Eye (tissue), 1 donor: Measurements from ENCODE around the gene LGALSL.
"Not testable (repeated sequence)": the region's sequence is repeated elsewhere in the genome, so short reads cannot be mapped to it uniquely, and the experiment has no call there.

Experiments used
- DNase-seq: peaks from one replicate; pipeline ENCODE4 v3.0.0-alpha.2; 2015

The LGALSL gene

DNA sequence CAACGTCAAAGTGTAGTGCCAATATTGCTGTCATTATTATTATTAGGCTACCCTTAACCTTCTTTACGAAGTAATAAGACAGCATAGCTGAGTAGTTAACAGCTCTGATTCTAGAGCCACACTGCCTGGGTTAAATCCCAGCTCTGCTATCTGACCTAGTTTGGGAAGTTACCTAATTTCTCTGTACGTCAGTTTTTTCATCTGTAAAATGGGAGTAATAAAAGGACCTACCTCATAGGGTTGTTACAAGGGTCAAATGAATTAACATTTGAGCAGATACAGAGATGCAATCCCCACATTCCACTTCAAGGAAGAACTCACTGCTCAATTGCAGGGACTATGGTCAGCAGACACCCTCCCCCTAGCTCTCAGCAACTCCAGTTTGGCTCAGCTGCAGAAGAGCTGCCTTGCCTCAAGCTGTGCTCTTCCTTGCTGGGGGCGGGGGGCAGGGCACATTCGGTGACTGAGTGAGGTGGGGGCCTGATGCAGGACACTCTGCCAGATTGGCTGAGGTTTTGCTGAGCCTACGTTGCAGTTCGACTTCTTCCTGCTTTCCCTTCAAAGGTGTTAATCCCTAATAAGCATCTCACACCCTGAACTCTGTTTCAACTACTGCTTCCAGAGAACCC, 11.0 kb upstream of the LGALSL start:
- DNase-seq = no peak

DNA sequence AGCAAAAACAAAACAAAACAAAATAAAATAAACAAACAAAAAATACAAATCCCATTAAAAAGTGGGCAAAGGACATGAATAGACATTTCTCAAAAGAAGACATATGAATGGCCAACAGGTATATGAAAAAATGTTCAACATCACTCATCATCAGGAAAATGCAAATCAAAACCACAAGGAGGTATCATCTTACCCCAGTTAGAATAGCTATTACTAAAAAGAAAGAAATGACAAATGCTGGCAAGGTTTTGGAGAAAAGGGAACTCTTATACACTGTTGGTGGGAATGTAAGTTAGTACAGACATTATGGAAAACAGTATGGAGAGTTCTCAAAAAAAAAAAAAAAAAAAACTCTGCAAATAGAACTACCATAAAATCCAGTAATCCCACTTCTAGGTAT, 8.0 kb upstream of the LGALSL start:
- DNase-seq = not testable (repeated sequence)

DNA sequence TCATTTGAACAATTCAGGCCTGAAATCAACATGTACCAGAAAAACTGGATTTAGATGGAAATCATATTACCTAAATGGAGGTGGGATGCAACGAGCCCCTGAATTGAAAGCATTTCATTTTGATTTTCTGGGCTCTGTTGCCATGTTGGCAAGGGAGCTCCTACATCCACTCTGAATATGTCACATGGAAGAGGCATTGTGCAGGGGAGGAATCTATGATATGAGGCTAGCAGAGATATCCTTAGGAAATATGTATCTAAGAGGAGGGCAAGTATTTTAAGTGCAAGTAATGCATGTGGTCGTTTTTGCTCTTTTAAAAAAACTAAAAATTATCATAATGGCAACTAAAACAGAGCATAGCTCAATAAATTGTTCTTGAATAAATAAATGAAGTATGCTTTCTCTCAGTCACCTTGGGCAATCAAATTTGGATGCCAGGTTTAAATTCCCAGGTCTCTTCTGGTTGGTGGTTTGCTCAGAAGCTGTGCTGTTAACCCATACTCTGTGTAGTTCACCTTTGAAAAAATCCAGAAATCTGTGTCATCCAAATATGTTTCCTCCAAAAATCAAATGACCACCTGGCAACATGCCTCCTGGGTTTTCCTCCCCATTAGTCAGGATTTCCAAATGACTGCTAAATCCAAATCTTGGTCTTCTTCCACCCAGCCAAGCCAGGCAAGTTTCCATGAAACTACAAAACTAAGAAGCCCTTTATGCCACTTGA, 6.5 kb upstream of the LGALSL start:
- DNase-seq = no peak

DNA sequence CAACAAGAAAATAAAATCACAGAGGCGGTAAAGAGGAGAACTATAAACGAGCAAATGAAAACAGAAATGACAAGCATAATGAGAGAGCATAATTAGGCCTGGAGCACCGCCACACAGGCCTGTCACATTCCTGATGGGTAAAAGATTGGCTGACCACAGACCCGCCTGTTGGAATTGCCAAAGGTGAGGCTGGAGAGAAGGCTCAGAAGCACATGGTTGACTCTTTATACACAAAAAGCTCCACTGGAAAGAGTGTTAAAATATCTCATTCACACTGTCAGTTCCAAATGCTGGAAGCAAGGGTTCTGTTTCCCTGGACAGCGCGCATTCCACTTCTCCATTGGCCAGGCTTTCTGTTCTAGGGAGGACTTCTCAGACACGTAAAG, 5.9 kb upstream of the LGALSL start:
- peak; percentile 46 for DNase-seq

DNA sequence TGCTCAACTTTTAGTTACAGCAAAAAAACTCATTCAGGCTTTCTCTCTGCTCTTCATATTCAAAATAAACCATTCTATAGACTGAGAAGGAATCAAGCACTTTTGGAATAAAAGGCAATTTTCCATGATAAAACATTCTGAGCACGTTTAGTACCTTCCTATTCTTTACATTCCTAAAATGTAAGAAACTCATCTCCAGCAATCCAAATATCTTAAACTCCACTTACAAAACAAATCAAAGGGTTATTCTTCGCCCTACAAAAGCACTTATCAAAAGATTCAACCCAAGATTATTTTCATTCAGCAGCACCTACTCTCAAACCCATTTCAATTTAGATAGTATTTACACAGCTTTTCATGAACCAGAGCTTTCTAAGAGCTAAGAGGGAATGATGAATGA, 2.9 kb upstream of the LGALSL start:
- no peak for DNase-seq

DNA sequence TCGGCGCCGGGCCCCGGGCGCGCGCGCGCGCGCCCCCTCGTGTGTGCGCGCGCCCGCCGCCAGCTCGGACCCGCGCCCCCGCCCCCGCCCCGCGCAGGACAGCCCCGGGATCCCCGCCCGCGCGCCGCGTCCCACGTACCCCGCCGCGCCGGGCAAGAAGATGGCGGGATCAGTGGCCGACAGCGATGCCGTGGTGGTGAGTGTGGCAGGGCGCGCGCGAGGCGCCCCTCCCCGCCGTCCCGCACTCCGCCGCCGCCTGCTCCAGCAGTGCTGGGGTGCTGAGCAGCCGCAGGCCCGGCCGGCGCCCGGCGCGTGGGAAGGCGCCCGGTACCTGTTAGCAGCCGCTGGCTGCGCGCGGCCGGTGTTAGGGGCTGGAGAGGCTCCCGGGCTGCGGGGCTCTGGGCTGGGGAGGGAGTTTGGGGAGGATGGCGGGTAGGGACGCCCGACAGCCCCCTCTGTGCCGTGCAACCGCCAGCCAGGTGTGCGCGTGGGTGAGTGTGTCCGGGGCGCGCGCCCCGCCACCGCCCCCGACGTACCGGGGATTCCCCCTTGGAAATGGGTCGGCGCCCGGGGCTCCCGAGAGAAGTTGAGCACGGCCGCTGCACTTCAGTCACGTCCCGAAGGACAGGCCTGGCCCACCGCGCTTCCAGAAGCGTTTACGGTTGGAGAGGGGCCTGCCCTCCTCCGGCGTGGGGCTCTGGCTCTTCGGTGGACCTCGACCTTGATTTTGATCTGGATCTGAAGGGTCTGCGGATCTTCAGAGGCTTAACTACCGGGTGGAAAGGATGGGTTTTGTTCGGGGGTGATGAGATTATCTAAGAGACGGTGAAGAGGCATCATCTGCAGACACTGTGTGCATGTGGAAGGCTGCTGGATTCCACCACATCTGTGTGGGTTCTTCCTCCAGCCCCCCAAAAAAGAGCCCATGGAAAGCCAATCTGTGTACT, 697 bp downstream of the LGALSL start:
- peak; percentile 72 for DNase-seq

DNA sequence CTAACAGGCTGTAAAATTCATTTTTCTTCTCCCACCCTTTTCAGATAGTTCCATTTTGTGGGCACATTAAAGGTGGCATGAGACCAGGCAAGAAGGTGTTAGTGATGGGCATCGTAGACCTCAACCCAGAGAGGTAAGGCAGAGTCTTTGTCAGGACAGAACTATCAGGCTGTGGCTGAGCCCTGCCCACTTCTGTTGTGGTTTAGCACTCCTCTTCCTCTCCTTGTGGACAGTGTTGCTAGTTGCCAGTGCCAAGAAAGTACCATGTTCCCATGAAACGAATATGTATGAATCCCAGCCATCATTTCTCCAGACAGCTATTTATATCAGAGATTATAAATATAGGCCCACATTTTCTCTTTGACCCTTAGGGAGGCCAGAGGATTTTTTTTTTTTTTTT, 1.6 kb downstream of the LGALSL start:
- DNase-seq = no peak

DNA sequence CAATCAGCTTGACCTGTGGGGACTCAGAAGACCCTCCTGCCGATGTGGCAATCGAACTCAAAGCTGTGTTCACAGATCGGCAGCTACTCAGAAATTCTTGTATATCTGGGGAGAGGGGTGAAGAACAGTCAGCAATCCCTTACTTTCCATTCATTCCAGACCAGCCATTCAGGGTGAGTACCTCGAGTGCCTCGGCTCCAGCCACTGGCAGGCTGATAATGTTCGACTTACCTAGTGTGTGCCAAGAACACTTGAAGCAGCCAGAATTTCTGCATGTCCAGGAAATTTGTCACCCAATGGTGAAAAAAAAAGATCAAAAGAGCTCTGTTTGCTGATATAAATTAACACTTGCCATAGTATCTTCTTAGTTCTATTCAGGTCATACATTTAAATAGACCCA, 2.3 kb downstream of the LGALSL start:
- no peak for DNase-seq

DNA sequence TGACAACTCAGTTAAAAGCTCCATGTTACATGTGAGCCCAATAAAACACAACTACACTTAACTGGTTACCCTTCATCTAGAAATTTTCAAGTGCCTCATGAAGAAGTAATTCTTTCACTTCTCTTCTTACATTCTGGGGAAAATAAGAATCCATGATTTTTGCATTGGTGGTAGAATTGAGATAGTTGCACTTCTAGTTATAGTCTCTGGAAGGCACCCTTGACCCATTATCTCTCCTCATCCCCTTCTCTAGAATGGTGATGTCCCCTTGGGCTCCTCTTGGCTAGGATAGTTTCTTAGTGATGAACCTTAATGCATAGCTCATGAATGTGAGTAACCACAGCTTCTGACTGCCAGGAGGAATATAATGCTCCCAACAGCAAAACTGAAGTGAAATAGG, 3.6 kb downstream of the LGALSL start:
- no peak for DNase-seq

DNA sequence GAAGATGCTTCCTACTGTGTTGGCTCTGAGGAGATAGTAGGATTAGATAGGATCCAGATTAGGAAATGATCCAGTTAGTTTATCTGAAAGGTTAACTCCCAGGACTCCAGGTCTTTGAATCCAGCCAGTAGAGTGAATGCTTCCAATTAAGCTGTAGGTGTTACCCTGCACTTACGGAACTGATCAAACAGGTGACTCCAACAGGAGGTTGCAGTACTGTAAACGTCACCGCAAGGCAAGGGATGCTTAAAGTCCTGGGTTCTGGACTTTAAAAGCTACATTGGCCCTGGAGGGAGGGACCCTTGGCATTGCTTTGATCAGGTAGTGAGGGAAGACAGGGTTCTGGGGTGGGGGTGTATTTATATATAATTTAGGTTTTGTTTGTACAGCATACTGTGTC, 5.6 kb downstream of the LGALSL start:
- no peak for DNase-seq

DNA sequence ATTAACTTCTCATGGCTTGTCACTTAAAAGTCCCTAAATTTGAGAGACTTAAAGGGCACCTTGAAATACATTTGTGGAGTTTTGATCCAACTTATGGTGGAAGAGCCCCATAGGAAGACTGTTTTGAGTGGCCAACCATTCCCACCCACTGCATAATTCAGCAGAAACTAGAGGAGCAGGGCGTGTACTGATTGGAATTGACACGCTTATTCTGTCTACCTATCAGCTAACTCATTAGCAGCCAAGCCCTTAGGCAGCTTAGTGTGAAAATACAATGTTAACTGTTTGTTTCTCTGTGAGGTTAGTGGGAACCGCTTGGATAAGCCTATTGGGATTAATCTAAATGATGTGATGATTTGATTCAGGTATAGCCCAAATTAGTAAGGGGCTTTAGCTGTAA, 6.4 kb downstream of the LGALSL start:
- DNase-seq = no peak

DNA sequence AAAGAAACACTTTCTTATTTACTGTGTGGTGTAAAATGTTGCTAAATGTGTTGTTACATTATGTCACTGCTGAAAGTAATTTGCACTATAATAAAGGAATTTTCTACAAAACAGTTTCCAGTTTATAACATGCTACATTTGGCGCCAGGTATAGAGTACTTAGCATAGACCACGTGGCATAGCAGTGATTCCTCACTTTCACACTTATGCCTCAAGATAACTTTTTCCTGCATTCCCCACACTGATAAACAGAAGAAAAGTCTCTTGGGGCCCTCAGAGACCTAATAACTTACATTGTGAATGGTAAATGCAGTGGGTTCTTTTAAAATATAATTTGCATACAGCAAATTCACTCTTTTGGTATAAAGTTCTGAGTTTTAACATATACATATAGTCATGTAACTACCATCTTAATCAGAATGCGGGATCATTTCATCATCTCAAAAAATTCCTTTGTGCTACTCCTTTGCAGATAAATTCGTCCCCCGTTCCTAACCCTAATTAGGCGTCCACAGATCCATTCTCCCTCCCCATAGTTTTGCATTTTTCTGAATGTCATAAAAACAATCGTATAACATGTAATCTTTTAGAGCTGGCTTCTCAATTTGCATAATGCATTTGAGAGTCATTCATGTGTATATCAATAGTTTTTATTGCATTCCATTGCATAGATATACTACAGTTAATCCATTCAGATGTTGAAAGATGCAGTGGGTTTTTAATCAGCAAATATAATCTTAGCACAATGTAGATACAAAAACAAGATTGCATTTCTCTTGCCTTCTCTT, 7.5 kb downstream of the LGALSL start:
- no peak for DNase-seq

DNA sequence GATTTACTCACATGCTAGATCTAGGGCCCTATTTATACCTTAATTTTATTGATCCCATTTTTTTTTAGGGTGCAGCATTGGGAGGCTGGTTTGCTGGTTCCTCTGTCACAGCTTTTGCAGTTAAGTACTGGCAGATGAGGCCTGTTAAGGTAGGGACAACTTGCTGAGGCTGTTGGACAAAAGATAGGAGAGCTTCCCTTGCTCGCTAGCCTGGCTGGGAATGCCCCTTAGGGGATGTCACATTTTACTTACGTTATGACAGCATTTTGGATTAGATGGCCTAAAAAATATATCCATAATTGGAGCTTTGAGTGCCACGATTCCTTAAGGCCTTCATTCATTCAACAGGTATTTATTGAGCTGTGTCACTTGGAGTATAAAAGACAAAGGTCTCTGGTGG, 8.2 kb downstream of the LGALSL start:
- no peak for DNase-seq

DNA sequence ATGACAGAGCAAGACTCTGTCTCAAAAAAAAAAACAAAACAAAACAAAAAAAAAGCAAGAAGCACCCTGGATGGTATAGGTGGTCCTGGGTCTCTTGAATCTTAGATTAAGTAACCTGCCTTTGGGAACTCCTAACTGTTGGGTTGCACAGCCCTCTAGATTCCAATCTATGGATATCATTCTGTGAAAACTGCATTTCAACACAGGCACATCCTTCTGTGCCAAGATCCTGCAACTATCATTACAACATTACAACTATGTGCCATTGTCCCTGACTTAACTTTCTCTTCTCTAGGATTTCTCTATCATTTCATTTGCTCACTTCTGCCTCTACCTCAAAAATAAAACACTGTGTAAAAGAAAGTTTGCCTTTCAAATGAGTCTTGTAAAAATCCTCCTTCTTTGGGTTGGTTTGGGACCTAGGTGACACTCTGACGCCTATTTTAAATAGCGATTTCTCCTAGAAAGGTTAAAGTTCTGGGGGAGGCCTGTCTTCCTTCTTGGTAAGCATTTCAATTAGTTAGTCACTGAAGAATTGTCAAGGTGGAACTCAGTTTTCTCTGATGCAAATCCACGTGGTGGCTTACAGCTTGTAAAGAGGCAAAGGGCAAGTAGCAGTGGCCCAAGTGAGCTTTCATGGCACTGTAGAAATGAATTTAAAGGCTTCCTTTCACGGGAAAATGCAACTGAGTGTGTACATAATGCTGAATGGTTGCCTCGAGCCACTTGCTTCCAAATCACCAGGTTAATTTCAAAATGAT, 9.2 kb downstream of the LGALSL start:
- no peak for DNase-seq

DNA sequence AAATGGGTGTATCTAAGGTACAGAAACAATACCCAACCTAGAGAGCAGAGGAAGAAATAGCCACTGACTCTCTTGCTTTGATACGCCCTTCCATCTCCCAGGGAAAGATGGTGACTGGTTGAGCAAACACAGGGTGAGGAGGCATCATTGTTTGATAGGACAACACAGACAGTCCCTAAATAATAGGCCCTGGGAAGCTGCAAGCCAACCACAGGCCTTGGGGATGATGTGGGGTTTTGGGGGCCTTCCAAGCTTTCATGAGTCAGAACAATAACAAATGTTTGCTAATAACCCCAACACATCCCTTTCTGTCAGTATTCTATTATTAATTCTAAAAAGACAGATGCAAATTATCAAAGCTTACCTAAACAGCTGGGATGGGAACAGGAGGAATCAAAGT, 9.8 kb downstream of the LGALSL start:
- DNase-seq = no peak

DNA sequence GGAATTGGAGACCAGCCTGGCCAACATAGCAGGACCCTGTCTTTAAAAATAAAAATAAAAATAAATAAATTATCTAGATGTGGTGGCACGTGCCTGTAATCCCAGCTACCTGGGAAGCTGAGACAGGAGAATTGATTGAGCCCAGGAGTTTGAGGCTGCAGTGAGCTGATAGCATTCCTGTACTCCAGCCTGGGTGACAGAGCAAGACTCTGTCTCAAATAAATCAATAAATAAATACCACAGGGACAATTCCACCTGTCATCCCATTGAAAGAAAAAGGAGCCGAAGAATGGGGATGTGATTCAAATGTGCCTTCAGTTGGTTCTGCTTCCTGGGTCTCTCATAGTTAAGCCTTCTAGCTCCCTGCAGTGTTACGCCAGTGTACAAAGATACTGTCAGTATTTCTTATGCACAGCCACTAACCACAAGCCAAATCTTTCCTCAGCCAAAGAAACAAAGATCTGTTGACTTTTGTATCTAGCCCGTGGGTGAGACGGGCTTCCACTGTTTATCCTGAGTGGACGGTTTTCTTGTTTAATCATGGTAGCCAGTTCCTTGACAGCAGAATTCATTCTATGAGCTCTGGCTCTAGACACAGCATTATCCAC, 12.6 kb downstream of the LGALSL start:
- DNase-seq = no peak

DNA sequence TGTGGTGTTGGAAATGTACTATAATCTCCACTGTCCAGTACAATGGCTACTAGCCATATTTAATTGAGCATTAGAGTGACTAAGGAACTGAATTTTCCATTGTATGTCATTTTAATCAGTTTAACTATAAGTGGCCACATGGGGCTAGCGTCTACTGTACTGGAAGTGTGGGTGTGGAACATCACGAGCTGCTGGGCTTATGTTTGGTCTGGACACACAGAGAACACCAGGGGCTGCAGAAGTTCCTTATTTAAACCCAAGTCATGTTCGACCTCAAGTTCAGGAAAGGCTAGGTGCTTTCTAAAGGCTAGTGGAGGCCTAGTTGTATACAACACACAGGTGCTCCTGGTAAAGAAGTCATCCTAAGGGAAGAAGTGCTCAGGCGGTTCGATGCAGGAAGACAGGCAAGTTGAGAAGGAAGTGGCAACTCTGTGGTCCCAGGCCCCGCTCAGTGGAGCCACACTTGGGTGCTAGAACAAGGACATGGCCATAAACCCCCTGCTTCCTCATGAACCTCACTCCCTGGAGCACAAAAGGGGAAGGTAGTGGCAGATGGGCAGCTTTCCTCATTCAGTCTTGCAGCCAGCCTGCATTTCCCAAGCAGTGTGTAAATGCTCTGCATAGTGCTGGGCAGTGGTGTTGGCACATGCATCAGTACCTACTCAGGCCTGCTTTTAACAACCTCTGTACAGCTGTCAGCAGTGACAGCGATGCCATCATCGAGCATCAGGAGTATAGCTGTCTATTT, 13.3 kb downstream of the LGALSL start:
- no peak for DNase-seq

DNA sequence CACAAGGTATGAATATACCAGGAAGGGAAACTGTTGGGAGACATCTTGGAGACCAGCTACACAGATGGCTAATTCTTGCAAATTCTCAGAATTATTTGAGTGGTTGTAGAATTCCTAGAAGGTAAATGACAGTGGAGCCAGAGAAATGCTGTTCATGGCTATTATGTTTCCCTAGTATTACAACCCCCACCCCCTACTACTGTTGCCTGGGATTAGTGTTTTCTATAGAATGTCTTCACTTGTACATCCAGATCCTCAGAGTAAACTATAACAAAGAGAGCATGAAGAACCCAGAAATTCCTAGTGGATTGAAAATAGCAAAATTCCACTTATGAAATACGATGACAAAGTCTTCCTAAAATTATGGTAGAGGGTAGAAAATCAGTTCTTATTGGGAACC, 15.3 kb downstream of the LGALSL start:
- DNase-seq = no peak

DNA sequence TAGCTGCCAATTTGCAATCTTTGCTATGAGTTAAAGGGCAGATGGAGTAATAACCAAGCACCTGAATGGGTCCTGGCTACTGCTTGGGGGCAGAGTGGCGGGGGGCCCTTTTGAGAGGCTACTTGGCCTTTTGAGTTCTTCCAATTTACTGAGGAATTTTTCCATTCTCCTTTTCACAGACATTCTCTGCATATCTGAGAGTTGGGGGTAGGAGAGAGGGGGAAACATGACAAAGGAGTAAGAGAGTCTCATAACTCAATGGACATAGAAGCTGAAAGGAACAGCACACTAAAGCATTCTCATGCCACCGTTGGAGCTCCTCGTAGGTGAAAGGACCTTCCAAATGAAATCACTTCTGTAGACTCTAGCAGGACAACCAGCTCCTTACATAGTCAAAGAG, 16.1 kb downstream of the LGALSL start:
- DNase-seq = no peak

DNA sequence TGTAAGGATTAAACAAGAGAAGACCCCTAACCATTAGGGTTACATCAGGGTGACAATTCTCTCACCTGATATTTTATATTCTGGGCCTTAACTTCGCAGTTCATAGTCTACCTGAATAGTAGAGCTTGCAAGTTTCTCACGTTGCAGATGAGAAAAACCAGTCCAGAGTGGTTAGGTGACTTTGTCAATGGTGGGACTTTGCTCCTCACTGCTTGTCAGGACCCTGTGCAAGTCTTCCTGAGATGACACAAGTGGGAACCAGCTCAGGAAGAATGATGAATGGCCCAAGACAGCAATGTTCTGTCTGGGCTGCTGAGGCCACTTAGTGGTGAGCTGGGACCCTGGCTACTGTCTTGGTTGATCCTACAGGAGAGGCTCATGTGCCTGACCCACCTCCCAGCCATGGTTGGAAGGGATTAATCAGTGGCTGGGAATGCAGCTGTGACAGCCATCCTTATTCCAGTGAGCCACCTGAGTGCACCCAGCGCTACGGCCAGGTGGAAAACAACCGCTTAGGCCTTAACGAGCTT, 16.9 kb downstream of the LGALSL start:
- no peak for DNase-seq

DNA sequence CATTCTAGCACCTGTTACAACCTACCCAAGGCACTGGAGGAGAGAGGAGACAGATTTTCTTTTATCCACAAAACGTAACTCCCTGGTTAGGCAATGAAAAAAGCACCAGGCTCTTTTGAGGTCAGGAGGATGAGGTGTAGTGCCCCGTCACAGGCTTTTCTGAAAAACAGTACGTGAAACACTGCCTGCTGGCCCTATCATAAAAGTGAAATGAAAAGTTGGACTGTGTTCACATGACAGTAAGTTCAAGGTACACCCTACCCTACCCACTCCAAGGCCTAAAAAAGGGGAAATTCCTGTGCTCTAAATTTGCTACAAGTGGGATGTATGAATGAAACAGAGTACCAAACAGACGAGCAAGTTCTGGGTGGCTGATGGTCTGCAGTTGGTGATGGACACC, 17.6 kb downstream of the LGALSL start:
- no peak for DNase-seq
